Inferior parietal cortex (tissue), 1 donor: ENCODE results near the gene PTH2R.

Experiments
- DNase-seq: peaks from one replicate; pipeline ENCODE4 v3.0.0-alpha.2; 2016; ENCODE audit errors: extremely low spot score

Gene PTH2R

GRCh38 chr2:208542465-208543041 is 136.0 kb downstream of the PTH2R start:
- DNase-seq: no peak
